H9 (cell line): ENCODE results near the gene SMIM32. TPM values are rescaled to one million over a fixed set of nuclear protein-coding genes. Genes with fewer than 3 reads are reported as not detected.

Experiments
- DNase-seq: peaks from one replicate; pipeline ENCODE4 v3.0.0-alpha.2; 2017
- H2AFZ ChIP-seq: one replicate; pipeline ENCODE4 v1.6.1; 2013; ENCODE audit warnings: mild to moderate bottlenecking, low read length, control low read depth, moderate library complexity
- H2AK5ac ChIP-seq: 2 replicates; pipeline ENCODE4 v1.6.1; 2013; ENCODE audit warnings: low read length, control low read depth, mixed read lengths; ENCODE audit not compliant: insufficient read length
- H2BK120ac ChIP-seq: one replicate; pipeline ENCODE4 v1.6.1; 2013; ENCODE audit warnings: low read depth, mild to moderate bottlenecking, low read length, control low read depth, inconsistent platforms; ENCODE audit not compliant: poor library complexity, severe bottlenecking
- H2BK12ac ChIP-seq: 2 replicates; pipeline ENCODE4 v1.6.1; 2013; ENCODE audit warnings: low read length, control low read depth, mixed read lengths, low read depth; ENCODE audit not compliant: insufficient read length
- H2BK15ac ChIP-seq: 2 replicates; pipeline ENCODE4 v1.6.1; 2013; ENCODE audit warnings: low read depth, low read length, control low read depth
- H2BK20ac ChIP-seq: one replicate; pipeline ENCODE4 v1.6.1; 2013; ENCODE audit warnings: low read depth, mild to moderate bottlenecking, low read length, control low read depth, inconsistent platforms; ENCODE audit not compliant: poor library complexity, severe bottlenecking
- H2BK5ac ChIP-seq: 2 replicates; pipeline ENCODE4 v1.6.1; 2013; ENCODE audit warnings: low read length, control low read depth, mixed read lengths; ENCODE audit not compliant: insufficient read length
- H3K14ac ChIP-seq: 2 replicates; pipeline ENCODE4 v1.6.1; 2013; ENCODE audit warnings: low read length, control low read depth; ENCODE audit not compliant: insufficient read depth
- H3K18ac ChIP-seq: 2 replicates; pipeline ENCODE4 v1.6.1; 2013; ENCODE audit warnings: low read depth, mild to moderate bottlenecking, mixed read lengths, low read length, control low read depth; ENCODE audit not compliant: insufficient read length
- H3K23ac ChIP-seq: 2 replicates; pipeline ENCODE4 v1.6.1; 2013; ENCODE audit warnings: low read length, control low read depth, mixed read lengths, low read depth; ENCODE audit not compliant: insufficient read length
- H3K23me2 ChIP-seq: 2 replicates; pipeline ENCODE4 v1.6.1; 2013; ENCODE audit warnings: low read depth, mild to moderate bottlenecking, mixed read lengths, low read length, control low read depth; ENCODE audit not compliant: insufficient read length, poor library complexity, severe bottlenecking
- H3K27ac ChIP-seq: 2 replicates; pipeline ENCODE4 v1.5.1; 2013; ENCODE audit warnings: low read length, control low read depth, mixed read lengths, low read depth; ENCODE audit not compliant: insufficient read length
- H3K27me3 ChIP-seq: 2 replicates; pipeline ENCODE4 v1.6.1; 2013; ENCODE audit warnings: low read length, control low read depth, inconsistent platforms; ENCODE audit not compliant: insufficient read depth
- H3K4ac ChIP-seq: 2 replicates; pipeline ENCODE4 v1.6.1; 2013; ENCODE audit warnings: low read depth, mild to moderate bottlenecking, control low read depth, inconsistent platforms, low read length, moderate library complexity
- H3K4me1 ChIP-seq: 2 replicates; pipeline ENCODE4 v1.6.1; 2013; ENCODE audit warnings: low read length, control low read depth, inconsistent platforms; ENCODE audit not compliant: insufficient read depth
- H3K4me2 ChIP-seq: 2 replicates; pipeline ENCODE4 v1.6.1; 2013; ENCODE audit warnings: low read length, control low read depth, mixed read lengths; ENCODE audit not compliant: insufficient read length, insufficient read depth
- H3K56ac ChIP-seq: 2 replicates; pipeline ENCODE4 v1.6.1; 2013; ENCODE audit warnings: low read depth, mild to moderate bottlenecking, mixed read lengths, low read length, control low read depth; ENCODE audit not compliant: insufficient read length
- H3K79me1 ChIP-seq: 2 replicates; pipeline ENCODE4 v1.6.1; 2013; ENCODE audit warnings: low read depth, mild to moderate bottlenecking, moderate library complexity, low read length, control low read depth, inconsistent platforms; ENCODE audit not compliant: insufficient read depth, poor library complexity, severe bottlenecking
- H3K79me2 ChIP-seq: 2 replicates; pipeline ENCODE4 v1.6.1; 2013; ENCODE audit warnings: low read length, control low read depth, inconsistent platforms; ENCODE audit not compliant: insufficient read depth
- H3K9ac ChIP-seq: 2 replicates; pipeline ENCODE4 v1.6.1; 2013; ENCODE audit warnings: low read length, control low read depth, mixed read lengths; ENCODE audit not compliant: insufficient read length; ENCODE audit errors: extremely low read depth
- H3K9me3 ChIP-seq: one replicate; pipeline ENCODE4 v1.6.1; 2013; ENCODE audit warnings: low read depth, low read length, inconsistent platforms; ENCODE audit not compliant: control insufficient read depth
- H3T11ph ChIP-seq: one replicate; pipeline ENCODE4 v1.6.1; 2013; ENCODE audit warnings: mild to moderate bottlenecking, low read length, control low read depth, inconsistent platforms
- H4K20me1 ChIP-seq: one replicate; pipeline ENCODE4 v1.6.1; 2013; ENCODE audit not compliant: control insufficient read depth, insufficient read length, insufficient read depth
- H4K5ac ChIP-seq: 2 replicates; pipeline ENCODE4 v1.6.1; 2013; ENCODE audit warnings: low read depth, mild to moderate bottlenecking, mixed read lengths, low read length, control low read depth; ENCODE audit not compliant: insufficient read length
- H4K8ac ChIP-seq: replicated peaks from 2 replicates; pipeline ENCODE4 v1.6.1; 2013; ENCODE audit warnings: low read length, control low read depth, mixed read lengths, low read depth; ENCODE audit not compliant: insufficient read length
- H4K91ac ChIP-seq: 2 replicates; pipeline ENCODE4 v1.6.1; 2013; ENCODE audit warnings: low read depth, mild to moderate bottlenecking, moderate library complexity, mixed read lengths, low read length, control low read depth; ENCODE audit not compliant: insufficient read length
- H3K27ac Mint-ChIP-seq, 3 experiments: 2 replicates in 2 of 3; 3 replicates in 1 of 3; pipeline ENCODE4 v1.8.0; 2020 to 2021; ENCODE audit warnings: mixed read lengths in 3 of 3, mild to moderate bottlenecking in 1 of 3, moderate library complexity in 1 of 3
- H3K27me3 Mint-ChIP-seq: 2 replicates; pipeline ENCODE4 v1.8.0; 2021; ENCODE audit warnings: low read depth, mild to moderate bottlenecking, moderate library complexity, mixed read lengths
- H3K36me3 Mint-ChIP-seq, 3 experiments: 2 replicates in 2 of 3; 3 replicates in 1 of 3; pipeline ENCODE4 v1.8.0; 2020 to 2021; ENCODE audit warnings: low read depth in 3 of 3, mixed read lengths in 3 of 3; ENCODE audit not compliant: insufficient read depth in 1 of 3
- H3K4me1 Mint-ChIP-seq, 2 experiments: 2 replicates each; pipeline ENCODE4 v1.8.0; 2020; ENCODE audit warnings: mixed read lengths in 2 of 2
- H3K4me3 Mint-ChIP-seq, 2 experiments: 2 replicates in 1 of 2; 3 replicates in 1 of 2; pipeline ENCODE4 v1.8.0; 2020 to 2021; ENCODE audit warnings: mild to moderate bottlenecking in 2 of 2, mixed read lengths in 2 of 2, moderate library complexity in 1 of 2
- H3K9me3 Mint-ChIP-seq, 2 experiments: 2 replicates in 1 of 2; 3 replicates in 1 of 2; pipeline ENCODE4 v1.8.0; 2020; ENCODE audit warnings: mild to moderate bottlenecking in 2 of 2, mixed read lengths in 2 of 2, moderate library complexity in 1 of 2
- CTCF ChIP-seq: fragments of 200-600 bp; sonication (generic); conservative IDR thresholded peaks from 3 replicates; pipeline ENCODE4 v1.8.0; 2021; ENCODE audit warnings: antibody characterized with exemption, mild to moderate bottlenecking
- WGBS: extraction: QIAGEN DNeasy Blood & Tissue Kit; methylation state at CpG from one replicate; pipeline ENCODE4 v1.1.7; 2013; ENCODE audit warnings: missing lambda C conversion rate, low lambda C conversion rate, mixed read lengths; ENCODE audit not compliant: insufficient read length; ENCODE audit errors: extremely low coverage; 5-methylcytosine and 5-hydroxymethylcytosine counted together
- total RNA-seq: library from RNA; stranded (reverse); gene quantifications from 2 replicates; pipeline ENCODE4 v1.2.1, GENCODE V29; 2021

Gene SMIM32
- total RNA-seq, 1 experiment from 2014 or later, result not detected

DNA sequence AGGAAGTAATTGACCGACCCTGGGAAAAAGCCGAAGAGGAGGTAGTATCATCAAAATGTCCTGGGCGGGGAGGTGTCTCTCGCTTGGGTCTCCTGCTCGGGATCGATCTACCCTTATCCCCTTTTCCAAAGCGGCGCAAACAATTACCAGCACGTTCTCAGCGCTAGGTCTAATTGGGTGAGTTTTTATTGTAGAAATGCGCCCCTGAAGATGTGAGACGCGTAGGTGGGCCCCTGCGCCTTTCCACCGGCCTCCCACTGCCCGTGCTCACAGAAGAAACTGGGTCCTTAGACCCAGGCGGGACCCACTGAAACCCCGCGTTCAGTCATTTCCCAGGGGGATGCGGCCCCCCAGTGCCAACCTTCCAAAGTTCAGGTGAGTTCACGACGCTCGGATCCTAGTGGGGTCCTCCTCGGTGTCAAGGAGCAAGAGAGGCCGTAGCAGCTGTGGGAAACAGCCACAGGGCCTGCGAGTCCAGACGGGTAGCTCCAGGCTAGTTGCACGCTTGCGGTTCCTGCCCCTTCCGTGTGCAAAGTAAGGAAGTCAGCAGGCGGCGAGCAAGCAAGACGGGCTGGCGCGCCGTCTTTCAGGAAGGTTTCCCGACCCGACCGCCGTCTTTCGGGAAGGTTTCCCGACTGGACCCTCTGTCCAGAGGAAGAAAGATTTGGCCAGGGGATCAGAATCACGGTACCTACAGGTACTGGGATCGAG, 1.5 kb downstream of the SMIM32 start:
- Histone ChIP-seq H4K8ac (no peak overlapping the region), H4K91ac (no peak overlapping the region), H2BK120ac (no peak overlapping the region), H4K5ac (no peak overlapping the region), H3K9me3 (no peaks in the 10 kb centered on the region), H2AFZ (no peak overlapping the region), H2BK20ac (no peak overlapping the region), H3K27ac (no peak overlapping the region), H2AK5ac (no peak overlapping the region), H2BK12ac (no peak overlapping the region), H4K20me1 (no peaks in the 10 kb centered on the region), H3K9ac (no peak overlapping the region), H3K56ac (no peak overlapping the region), H3K4ac (no peak overlapping the region), H3K79me2 (no peaks in the 10 kb centered on the region), H3K23me2 (peaks cover 16% of the 10 kb centered on the region), H3K14ac (0 out of 2 replicates have a peak overlapping the region, but pooled peaks have one; percentile 9), H3K4me2 (peak overlapping the region; percentile 69), H2BK5ac (no peak overlapping the region), H3K27me3 (peaks cover 59% of the 10 kb centered on the region), H3K4me1 (no peaks in the 10 kb centered on the region), H3K23ac (no peak overlapping the region), H2BK15ac (no peak overlapping the region), H3K18ac (no peak overlapping the region), H3K79me1 (no peaks in the 10 kb centered on the region), H3T11ph (no peak overlapping the region)
- no peak overlapping the region for H3K27ac Mint-ChIP-seq
- H3K4me1 Mint-ChIP-seq, result peaks cover 16 to 23% of the 10 kb centered on the region in 2 experiments
- peaks cover 83% of the 10 kb centered on the region for H3K27me3 Mint-ChIP-seq
- TF ChIP-seq CTCF, result no peak
- peak; percentile 60 for DNase-seq
- no peaks in the 10 kb centered on the region for H3K9me3 Mint-ChIP-seq
- WGBS, result no CpG with 5 or more reads among the region's 44 CpGs
- peaks cover 9 to 20% (median 10%) of the 10 kb centered on the region in 3 experiments; a peak in 6 of 7 replicates for H3K36me3 Mint-ChIP-seq
- peak overlapping the region; percentile 62 to 84 for H3K4me3 Mint-ChIP-seq
